Tracheal epithelial cell (primary cell): ENCODE data around the gene MID2. TPM values are rescaled to one million over a fixed set of nuclear protein-coding genes. Genes with fewer than 3 reads are reported as not detected.

ENCODE experiments used
- total RNA-seq: library from RNA; depleted of rRNA; stranded (reverse); fragments of >200 nt; gene quantifications from 2 replicates; pipeline ENCODE4 v1.2.1, GENCODE V29; 2014

Gene MID2, protein sequence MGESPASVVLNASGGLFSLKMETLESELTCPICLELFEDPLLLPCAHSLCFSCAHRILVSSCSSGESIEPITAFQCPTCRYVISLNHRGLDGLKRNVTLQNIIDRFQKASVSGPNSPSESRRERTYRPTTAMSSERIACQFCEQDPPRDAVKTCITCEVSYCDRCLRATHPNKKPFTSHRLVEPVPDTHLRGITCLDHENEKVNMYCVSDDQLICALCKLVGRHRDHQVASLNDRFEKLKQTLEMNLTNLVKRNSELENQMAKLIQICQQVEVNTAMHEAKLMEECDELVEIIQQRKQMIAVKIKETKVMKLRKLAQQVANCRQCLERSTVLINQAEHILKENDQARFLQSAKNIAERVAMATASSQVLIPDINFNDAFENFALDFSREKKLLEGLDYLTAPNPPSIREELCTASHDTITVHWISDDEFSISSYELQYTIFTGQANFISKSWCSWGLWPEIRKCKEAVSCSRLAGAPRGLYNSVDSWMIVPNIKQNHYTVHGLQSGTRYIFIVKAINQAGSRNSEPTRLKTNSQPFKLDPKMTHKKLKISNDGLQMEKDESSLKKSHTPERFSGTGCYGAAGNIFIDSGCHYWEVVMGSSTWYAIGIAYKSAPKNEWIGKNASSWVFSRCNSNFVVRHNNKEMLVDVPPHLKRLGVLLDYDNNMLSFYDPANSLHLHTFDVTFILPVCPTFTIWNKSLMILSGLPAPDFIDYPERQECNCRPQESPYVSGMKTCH
- 26.3 and 31.5 TPM in 2 replicates for total RNA-seq

GRCh38 chrX:107825698-107826237, at the start of gene MID2:
Gene MID2, plus strand, starts transcription at chrX:107825866. Its CDS starts 561 bp downstream, at chrX:107826427.

DNA sequence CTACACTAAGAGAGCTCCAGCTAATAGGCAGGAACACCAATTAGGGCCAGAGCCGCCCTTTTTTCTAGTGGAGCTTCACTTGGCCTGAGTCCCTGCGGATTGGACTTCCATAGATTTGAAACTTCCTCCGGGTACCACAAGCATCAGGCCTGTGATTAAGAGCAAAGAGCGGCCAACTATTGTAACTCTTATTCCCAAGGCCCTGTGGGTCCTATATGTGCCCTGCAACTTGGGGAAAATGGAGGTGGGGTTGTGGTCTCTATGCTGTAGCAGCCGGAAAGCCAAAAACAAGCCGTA, 48.2 kb upstream of the MID2 start, which contains the start of gene NCBP2L:
Gene NCBP2L, plus strand, starts transcription at position 198 of the 297 bp plus-strand sequence. CDS start 16,488 bp downstream, outside the sequence.

Other genes with a start within 250 kb of the MID2 start
- 20.5 and 31.1 TPM in 2 replicates for gene PRPS1, start 197.4 kb upstream of the MID2 start, total RNA-seq
- gene TSC22D3, start 50.1 kb upstream of the MID2 start, total RNA-seq, result 51.8 and 230 TPM in 2 replicates
- gene NCBP2L, start 48.1 kb upstream of the MID2 start, total RNA-seq, result not detected in 2 replicates
- gene TEX13B, start 156.5 kb downstream of the MID2 start, total RNA-seq, result not detected in 2 replicates
- gene VSIG1, start 219.2 kb downstream of the MID2 start, total RNA-seq, result 0.24 and 1.3 TPM in 2 replicates